ENCODE measurements around the gene ZNF19.

Gene ZNF19

DNA sequence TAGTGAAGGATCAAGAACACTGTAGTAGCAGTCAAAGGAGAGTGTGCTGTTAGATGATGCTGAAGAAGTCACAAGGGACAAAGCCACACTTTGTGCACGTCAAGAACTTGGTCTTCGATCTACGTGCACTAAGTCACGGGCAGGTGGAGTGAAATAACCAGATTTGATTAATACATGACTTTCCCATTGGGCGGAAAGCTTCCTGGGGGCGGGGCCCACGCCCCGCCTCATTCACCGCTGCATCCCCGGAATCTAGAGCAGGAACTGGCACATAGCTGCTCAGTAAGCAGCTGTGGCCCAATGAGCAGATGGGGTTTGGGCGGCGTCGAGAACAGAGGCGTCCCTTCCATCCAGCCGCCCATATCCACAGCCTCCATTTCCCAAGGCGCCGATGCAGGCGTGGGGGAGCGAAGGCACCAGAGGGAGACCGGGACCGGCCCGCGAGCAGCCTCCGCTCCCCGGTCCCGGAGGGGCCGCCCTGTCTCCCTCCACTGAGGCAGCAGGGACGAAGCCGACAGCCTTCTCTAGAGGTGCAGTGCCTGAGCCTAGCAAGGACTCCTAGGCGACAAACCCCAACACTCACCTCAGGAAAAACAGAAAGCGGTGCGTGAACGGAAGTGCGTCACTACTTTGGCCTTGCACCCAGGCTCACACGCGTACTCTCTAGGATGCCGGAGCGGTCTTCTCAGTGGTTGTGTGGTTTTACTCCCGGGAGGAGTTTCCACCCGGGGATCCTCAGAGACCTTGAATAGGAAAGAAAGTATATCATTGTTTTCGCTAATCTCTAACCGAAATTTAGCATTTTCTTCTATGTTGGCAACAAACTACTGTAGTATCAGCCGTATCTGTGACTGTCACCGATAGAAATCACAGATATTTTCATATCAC is 4.9 kb downstream of the ZNF19 start:
- DNase-seq = peak; percentile 88 to 94 (median 92)

DNA sequence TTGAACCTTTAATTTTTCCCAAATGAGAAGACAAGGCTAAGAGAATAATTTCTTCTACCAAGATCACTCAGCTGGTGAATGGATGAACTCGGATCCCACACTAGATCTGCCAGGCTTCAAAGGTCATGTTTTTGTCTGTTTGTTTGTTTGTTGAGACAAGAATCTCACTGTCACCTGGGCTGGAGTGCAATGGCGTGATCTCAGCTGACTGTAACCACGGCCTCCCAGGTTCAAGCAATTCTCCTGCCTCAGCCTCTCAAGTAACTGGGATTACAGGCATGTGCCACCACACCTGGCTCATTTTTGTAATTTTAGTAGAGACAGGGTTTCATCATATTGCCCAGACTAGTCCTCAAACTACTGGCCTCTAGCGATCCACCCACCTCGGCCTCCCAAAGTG is 6.6 kb downstream of the ZNF19 start:
- DNase-seq = no peak

DNA sequence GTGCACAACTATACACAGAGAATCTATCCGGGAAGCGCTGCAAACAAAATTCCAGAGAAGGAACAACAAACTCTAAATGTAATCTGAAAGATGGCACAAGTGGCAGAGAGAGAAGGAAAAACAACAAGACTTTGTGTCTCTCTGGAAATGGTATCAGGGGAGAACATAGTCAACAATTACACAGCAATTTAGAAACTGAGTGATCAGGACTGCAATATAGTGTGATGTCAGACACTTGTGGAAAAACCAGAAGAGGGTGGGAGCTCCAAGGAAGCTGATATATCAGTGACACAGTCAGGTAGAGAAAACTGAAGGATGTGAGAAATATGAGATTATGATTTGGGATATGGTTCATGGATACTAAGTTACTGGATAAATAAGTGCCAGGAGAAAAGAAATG is 8.2 kb downstream of the ZNF19 start:
- no peak for DNase-seq

DNA sequence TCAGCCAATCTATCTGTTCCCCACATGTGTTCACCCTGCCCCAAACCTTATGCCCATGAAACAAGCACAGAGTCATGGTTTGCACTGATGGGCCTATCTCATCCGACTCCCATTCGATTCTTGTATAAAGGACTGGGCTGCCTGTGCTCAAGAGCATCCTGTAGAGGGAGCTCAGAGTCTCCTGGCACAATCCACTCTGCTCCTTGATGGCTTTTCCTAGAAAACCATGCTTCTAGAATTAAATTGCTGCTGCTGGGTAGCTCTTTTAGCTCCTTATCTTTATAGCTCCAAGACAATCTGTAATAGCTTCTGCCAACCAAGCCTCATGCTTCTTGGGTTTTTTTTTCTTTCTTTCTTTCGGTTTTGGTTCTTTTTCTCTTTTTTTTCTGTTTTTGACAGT is 9.7 kb downstream of the ZNF19 start:
- peak in 3 of 4 experiments; percentile 21 to 24 (median 24) for DNase-seq

DNA sequence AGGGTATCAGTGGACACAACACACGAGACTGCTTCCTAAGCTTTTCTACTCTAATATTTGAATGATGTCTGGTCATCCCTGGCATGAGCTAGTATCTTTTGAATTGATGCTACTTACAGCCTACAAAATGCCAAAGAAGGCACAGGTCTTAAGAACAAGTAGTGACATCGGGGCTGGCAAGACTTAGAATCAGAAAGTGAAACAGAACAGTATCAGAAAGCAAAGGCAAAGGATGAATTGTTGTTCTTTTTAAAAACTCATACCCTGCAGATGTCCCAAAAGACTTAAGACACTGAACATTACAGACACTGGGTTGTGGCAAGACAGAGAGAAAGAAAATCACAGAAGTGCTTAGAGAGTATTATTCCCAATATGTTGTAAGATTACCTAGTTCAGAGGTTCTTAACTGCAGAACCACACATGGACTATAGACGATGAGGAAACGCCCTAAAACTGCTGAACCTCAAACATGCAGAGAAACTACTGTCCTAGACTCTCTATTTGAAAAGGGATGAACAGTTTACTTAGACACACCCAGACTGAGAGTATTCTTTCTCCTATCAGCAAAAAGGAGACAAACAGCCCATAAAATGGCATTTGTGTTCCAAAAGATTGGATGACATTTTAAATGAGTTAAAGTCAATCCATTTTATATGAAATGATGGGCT is 12.5 kb downstream of the ZNF19 start:
- DNase-seq = no peak

DNA sequence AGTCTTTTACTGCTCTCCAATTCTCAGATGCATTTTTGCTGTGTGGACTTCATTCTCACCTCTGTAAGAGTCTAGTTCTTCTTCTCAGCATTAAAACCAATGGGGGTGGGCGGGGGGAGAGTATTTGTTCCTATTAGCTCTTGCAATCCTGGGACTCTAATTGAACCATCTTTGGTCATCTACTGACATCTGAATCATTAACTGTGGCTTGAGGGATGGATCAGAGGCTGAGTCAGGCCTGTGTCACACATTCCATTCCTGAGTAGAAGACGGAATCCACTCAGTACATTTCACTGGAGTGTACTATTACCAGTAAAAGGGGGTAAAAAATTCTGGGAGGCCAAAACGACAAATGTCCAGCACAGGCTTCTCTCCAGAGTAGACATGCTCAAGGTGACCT is 14.3 kb downstream of the ZNF19 start:
- DNase-seq = no peak

DNA sequence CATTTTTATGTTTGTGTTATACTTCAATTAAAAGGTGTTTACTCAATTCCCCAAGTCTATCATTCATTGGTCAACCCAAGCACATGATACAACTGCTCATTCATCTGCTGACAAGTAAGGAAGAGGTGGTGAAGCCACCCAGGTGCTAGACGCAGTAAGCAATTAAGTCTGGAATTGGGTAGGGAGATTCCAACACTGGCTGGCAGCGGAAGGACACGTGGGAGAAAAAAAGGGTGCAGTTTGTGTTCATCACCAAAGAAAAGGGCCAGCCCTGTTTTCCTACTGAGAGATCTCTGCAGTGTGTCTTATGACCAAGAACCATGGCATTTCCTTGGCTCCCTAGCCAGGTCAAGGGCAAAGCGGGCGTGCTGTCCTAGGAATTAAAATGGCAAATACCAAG is 15.2 kb downstream of the ZNF19 start:
- no peak for DNase-seq

DNA sequence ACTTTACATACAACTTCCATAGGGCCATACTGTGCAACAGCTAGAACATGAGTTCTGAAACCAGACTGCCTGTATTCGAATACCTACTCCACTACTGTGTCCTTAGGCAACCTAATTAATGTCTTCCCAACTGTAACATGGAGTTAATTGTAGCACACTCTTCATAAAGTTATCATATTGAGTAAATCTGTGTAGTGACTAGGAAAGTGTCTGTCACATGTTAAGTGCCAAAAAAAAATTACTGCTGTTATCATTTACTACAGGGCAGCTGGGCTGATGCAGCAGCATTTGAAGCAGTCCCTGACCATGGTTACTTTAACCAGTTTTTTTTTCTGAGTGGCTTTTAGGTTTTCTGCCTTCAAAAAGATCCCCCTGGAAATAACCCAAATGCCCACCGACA is 16.2 kb downstream of the ZNF19 start:
- DNase-seq = no peak

DNA sequence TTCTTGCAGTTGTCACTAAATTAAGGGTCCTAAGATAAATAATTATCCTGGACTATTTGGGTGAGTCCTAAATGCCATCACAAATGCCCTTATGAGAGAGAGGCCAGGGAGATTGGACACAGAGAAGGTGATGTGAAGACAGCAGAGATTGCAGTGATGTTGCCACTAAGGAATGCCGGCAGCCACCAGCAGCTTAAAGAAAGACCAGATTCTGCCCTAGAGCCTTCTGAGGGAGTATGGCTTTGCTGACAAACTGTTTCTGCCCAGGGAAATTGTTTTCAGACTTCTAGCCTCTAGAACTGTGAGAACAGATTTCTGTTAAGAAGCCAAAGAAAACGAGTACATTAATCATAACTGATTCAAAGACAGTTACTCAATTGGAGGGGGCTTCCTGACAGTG is 17.1 kb downstream of the ZNF19 start:
- no peak for DNase-seq

DNA sequence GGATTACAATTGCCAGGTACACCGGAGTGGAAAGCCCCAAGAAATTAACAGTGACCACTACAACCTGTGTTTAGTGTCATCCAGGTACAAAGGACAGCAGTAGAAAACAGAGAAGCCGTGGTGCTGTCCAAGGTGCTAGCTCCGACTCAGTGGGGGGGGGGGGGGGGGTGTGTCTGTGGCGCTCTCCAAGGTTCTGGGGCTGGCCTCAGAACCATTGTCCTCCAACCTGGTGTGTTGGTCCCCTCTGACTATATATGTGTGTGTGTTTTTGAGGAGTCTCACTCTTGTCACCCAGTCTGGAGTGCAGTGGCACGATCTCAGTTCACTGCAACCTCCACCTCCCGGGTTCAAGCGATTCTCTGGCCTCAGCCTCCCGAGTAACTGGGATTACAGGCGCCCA is 21.3 kb downstream of the ZNF19 start:
- DNase-seq = peak; percentile 25 to 64 (median 42)

DNA sequence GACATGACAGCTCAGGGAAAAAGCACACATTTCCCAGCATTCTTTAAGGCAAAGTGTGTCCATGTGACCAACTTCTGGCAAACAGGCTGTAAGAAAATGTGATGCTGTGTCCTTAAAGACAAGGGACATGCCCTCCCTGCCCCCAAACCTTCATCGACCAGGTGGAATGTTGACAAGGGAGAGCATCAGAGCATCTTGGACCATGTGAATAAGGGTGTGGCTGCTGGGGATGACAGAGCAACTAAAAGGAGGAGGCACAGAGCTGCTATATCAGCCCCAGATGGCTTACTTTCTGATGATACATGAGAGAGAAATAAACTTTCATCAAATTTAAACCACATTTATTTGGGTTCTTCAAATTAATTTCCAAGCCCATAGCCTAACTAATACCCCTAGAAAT is 24.9 kb downstream of the ZNF19 start:
- no peak for DNase-seq

DNA sequence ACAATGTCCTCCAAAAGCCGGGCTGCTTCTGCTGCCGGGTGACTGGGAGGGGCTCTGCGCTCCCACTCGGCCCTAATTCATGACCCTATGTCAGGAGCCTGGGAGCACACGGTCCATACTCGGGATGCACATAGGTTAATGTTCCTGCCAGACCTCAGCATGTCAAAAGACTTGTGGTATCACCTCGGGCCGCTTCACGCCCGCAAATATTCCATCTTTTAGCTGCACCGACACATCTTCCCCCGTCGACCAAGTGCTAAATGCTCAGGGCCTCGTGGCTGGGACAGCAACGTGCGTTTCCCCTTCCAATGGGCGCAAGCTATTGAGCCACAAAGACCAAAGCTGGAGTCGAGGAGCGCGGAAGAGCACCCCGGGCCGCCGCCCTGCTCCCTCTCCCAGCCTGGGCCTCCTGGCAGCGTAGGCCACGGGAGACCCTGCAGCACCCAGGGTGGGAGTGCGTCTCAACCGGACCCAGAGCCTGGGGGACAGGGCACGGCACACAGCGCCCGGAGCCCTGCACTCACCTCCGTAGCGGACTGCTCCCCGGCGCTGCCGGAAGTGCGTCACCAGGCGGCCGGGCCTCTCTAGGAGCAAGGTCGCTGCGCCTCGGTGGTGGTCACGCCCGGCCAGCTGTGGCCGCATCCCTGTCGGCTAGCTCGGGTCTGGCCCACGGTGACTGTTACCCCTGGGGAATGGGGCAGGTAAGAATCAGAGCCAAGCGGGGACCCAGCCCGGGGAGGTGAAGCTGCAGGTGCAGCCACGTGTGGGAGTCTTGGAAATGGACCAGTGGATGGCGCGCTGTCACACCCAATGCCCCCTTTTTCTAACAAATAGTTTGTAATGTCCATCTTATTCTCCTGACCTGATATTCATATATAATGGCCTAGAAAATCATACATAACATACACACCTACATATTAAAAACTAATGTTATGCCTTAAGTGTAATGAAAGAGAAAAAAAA is 27.2 kb downstream of the ZNF19 start, which contains the start of gene ZNF23:
Gene ZNF23 (minus strand): TSS at position 562 of the 963 bp plus-strand sequence. CDS start 5,451 bp downstream, outside the sequence.
- peak; percentile 83 to 92 (median 89) for DNase-seq

DNA sequence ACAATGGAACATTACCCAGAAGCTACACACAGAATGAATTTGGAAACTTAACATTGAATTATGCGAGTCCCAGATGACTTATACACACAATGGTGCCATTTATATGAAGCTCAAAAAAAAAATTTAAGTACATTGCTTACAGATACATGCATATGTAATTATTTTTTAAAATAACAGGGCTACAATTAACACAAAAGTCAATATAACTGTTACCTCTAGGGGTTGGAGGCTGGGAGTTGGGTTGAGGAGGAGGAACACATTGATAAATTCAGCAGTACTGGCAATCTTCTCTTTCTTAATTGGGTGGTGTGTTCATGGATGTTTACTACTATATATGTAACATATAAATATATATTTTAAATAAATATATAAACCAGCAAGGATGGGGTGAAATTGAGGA is 28.2 kb downstream of the ZNF19 start:
- no peak for DNase-seq

DNA sequence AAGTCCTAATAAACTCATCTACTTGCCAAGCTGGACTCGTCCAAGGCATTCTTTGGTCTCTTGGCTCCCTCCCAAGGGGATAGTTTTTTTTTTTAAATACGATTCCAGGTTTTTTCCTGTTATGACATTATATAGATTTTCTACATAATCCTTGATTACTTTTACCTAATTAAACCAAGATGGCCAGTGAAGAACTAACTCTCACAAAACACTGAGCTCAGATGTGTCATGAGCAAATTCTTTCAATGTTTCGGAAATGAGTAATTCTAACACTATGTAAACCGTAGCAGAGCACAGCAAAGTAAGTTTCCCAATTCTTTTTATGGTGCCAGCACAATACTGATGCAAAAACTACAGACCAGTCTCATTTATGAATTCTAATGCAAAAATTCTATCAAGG is 28.9 kb downstream of the ZNF19 start:
- no peak for DNase-seq

DNA sequence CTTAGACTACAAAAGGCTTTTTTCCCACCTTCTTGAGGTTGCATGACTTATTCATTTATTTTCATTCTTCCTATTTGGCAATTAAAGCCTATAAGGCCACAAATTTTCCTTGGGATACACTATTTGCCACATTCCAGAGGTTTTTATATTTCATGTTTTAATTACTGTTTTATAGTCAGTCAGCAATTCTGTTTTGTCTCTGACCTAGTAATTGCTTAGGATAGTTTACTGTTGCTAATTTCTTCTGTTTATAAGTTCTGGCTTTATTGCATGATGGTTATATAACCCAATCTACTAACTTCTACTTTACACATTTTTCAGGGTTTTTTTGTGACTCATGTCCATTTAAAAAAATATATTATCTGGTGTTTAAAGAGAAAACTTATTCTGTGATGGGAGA is 29.6 kb downstream of the ZNF19 start:
- DNase-seq = no peak

DNA sequence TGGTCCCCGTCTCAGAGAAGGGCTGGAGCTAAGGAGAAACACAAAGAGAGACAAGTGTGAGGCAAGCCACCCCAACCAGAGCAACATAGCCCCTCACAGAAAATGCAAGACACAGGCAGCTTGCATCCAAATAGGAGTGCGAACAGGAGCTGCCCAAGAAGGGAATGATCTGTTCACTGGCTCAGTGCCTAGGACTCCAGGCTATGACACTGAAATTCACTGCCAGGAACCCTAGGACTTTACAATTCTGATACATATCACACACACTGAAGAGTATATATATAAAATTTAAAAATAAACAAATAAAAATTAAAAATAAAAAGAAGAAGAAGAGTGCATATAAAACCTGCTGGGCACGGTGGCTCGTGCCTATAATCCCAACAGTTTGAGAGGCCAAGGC is 32.3 kb downstream of the ZNF19 start:
- no peak for DNase-seq

DNA sequence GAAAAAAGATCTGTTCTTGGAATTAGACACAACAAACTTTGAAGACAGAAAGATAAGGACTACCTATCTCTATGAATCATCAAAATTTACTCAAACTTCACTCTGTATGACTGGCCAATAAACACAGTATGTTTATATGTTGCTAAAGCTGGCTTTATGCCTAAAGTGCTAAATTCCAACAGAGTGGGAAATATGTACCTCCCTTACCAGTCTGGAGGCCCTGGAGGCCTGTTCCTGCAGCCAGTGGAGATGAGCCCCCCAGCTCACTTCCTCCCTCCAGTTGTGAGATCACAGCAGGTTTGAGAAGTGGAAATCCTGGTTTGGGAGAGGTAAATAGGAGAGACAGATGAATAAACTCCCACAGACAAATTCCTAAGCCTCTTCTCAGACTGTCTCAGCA is 36.1 kb downstream of the ZNF19 start:
- DNase-seq = no peak

DNA sequence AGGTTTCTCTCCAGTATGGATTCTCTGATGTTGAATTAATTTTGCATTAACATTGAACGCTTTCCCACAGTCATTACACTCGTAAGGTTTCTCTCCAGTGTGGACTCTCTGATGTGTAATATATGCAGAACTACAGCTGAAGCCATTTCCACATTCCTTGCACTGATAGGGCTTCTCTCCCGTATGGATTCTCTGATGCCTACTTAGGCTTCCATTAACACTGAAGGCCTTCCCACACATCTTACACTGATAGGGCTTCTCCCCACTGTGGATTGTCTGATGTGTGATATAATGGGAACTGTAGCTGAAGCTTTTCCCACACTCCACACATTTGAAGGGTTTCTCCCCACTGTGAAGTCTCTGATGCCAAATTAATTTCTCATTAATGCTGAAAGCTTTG is 40.1 kb downstream of the ZNF19 start:
- no peak for DNase-seq

DNA sequence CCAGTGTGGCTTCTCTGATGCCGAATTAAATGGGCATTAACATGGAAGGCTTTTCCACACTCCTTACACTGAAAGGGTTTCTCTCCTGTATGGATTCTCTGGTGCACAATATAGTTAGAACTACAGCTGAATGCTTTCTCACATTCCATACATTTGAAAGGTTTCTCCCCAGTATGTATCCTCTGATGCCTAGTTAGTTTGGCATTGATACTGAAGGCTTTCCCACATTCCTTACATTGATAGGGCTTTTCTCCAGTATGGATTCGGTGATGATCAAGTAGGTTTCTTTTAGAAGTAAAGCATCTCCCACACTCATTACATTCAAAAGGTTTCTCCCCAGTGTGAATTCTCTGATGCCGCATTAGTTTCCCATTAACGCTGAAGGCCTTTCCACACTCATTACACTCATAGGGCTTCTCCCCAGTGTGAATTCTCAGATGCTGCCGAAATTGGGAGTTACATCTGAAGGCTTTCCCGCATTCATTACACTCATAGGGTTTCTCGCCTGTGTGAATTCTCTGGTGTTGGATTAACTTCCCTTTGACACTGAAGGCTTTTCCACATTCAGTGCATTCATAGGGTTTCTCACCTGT is 40.8 kb downstream of the ZNF19 start:
- DNase-seq = no peak

DNA sequence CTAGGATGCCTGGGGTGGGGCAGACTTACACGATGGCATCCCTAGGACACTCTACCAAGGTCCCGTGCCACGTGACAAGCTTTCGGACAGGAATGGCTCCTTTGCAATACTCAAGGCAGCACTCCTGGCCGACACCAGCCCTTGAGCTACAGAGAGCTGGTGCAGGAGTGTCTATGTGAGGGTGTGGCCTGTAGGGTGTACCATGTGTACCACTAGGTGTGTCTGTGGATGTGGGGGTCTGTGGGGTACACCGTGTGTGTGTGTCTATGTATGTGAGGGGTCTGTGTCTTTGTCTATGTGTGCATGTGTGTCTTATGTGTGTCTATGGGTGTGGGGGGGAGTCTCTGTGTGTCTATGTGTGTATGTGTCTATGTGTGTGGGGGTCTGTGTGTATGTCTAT is 45.4 kb downstream of the ZNF19 start:
- no peak for DNase-seq

DNA sequence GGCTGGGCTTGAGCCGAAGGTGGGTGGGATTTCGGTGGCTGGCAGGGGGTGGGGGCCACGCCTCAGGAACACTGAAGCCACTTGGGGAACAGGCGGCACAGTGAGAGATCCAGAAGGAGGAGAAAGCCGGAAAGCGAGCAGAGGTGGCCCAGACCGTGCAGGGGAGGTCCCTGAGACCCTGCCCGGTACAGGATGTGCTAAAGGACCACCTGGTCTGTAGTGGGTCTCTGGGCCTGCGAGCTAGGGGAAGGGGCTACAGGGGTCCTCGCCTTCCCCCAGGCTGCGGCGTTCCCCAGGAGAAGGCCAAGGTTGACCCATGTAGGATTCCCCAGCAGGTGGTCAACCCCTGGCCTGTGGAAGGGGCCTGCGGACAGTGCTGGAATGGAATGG is 47.1 kb downstream of the ZNF19 start, which contains the start of gene TLE7:
Gene TLE7 (minus strand): TSS at position 4 of the 390 bp plus-strand sequence. CDS start 8,730 bp downstream, outside the sequence.
- DNase-seq = no peak

DNA sequence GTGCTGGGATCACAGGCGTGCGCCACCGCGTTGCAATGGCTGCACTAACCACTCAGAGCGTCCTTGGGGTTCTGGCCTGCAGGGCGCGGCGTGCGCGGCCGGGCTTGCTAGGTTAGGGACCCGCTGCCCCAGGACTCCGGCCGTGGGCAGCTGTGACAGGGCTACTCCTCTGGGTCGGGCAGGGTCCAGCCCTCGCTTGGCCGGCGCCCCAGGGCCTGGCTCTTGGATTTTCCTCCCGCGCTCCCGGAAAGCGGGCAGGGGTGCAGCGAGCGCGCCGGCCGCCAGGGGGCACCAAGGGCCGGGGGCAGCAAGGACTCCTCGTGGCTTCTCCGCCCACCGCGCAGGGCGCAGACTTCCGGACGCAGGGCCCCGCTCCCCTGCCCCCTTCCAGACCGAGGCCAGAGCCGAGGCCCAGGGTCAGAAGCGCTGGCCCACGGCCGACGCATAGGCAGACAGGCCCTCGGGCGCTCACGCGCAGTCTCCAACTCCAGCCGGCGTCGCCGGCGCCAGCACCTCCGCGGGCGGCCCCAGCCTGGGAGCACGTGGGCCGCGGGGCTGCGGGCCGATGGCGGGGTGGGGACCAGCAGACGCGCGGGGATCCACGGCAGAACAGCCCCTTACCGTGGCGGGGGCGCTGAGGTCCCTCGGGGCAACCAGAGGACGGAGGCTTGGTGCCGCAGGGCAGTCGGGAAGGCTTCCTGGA is 47.6 kb downstream of the ZNF19 start:
- peak in 3 of 4 experiments; percentile 5 to 35 (median 16) for DNase-seq

Data from suppressor macrophage (primary cell).